DND-41 (cell line): Measurements from ENCODE around the gene PANK4.

Source experiments
- ATAC-seq: fragments of 200-7000 bp; cut with Tn5 transposase; 3 replicates; pipeline ENCODE4 v1.9.1; 2021; ENCODE audit warnings: low read depth; ENCODE audit not compliant: insufficient read depth
- DNase-seq: peaks from one replicate; pipeline ENCODE4 v3.0.0-alpha.2; 2020
- H2AFZ ChIP-seq: 2 replicates; pipeline ENCODE4 v1.6.0; 2012; ENCODE audit warnings: low read depth, low read length
- H3K27ac ChIP-seq: 2 replicates; pipeline ENCODE4 v1.5.1; 2012; ENCODE audit warnings: low read length, inconsistent platforms
- H3K27me3 ChIP-seq: fragments of 200-600 bp; sonication (generic); 2 replicates; pipeline ENCODE4 v1.6.0; 2012; ENCODE audit warnings: low read length, mild to moderate bottlenecking, inconsistent platforms; ENCODE audit not compliant: insufficient read depth, poor library complexity
- H3K36me3 ChIP-seq: 2 replicates; pipeline ENCODE4 v1.5.1; 2012; ENCODE audit warnings: low read length, inconsistent platforms; ENCODE audit not compliant: insufficient read depth
- H3K4me1 ChIP-seq: 2 replicates; pipeline ENCODE4 v1.5.1; 2012; ENCODE audit warnings: mild to moderate bottlenecking, low read length; ENCODE audit not compliant: insufficient read depth
- H3K4me2 ChIP-seq: 2 replicates; pipeline ENCODE4 v1.6.0; 2012; ENCODE audit warnings: mild to moderate bottlenecking, moderate library complexity, low read length, inconsistent platforms; ENCODE audit not compliant: insufficient read depth
- H3K4me3 ChIP-seq, 2 experiments: fragments of 200-600 bp in 1 of 2; shearing (Covaris generic) in 1 of 2; 2 replicates each; pipeline ENCODE4 v1.5.1; 2012 to 2016; ENCODE audit warnings: inconsistent platforms in 2 of 2, low read length in 2 of 2, mild to moderate bottlenecking in 2 of 2, low read depth in 1 of 2, moderate library complexity in 1 of 2
- H3K79me2 ChIP-seq: 2 replicates; pipeline ENCODE4 v1.6.0; 2012; ENCODE audit warnings: low read length, inconsistent platforms; ENCODE audit not compliant: insufficient read depth
- H3K9ac ChIP-seq: 2 replicates; pipeline ENCODE4 v1.6.0; 2012; ENCODE audit warnings: low read depth, mild to moderate bottlenecking, inconsistent platforms, low read length, moderate library complexity
- H3K9me3 ChIP-seq: 2 replicates; pipeline ENCODE4 v1.5.1; 2012; ENCODE audit warnings: low read length, moderate library complexity, mild to moderate bottlenecking, inconsistent platforms; ENCODE audit not compliant: insufficient read depth, severe bottlenecking
- H4K20me1 ChIP-seq: 2 replicates; pipeline ENCODE4 v1.6.0; 2012; ENCODE audit warnings: low read length; ENCODE audit not compliant: insufficient read depth
- EZH2 ChIP-seq: IDR thresholded peaks from 3 replicates; pipeline ENCODE4 v1.6.1; 2012; ENCODE audit warnings: borderline replicate concordance, low read depth, mild to moderate bottlenecking, moderate library complexity, low read length, inconsistent platforms; ENCODE audit not compliant: severe bottlenecking
- TF ChIP-seq, protein P1 (sequence below): IDR thresholded peaks from 2 replicates; pipeline ENCODE4 v1.5.1; 2012; ENCODE audit warnings: borderline replicate concordance, low read length, moderate library complexity, mild to moderate bottlenecking; ENCODE audit not compliant: poor library complexity, severe bottlenecking; ENCODE audit errors: extremely low read depth

PANK4 gene

DNA sequence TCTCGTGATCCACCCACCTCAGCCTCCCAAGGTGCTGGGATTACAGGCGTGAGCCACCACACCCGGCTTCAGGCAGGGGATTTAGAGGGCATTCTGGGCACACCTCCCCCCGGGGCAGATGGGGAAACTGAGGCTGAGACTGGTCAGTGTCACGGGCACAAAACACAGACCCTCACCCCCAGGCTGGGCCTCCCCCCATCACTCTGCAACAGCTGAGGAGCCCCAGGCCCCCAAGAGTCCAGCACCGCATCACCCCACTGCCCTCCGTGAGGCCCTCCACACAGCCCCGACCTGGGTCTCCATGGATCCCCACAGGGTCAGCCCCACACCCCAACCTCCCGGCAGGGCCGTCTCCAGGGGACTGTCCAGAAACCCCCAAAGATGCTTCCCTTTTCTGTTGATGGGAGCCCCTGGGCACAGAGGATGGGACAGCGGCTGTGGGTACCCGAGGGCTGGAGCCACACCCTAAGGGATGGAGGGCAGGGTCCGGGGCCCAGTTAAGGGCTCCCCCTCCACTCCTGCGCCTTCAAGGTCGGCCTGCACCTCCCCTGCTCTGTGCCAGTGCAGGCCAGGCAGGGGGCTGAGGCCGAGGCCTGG is 40.8 kb upstream of the PANK4 start:
- Histone ChIP-seq H3K4me1 (no peaks in the 10 kb centered on the region), H3K79me2 (no peaks in the 10 kb centered on the region), H4K20me1 (no peaks in the 10 kb centered on the region), H3K36me3 (no peaks in the 10 kb centered on the region), H2AFZ (no peak overlapping the region), H3K27me3 (no peaks in the 10 kb centered on the region), H3K27ac (no peak overlapping the region), H3K9ac (no peak overlapping the region), H3K9me3 (no peaks in the 10 kb centered on the region), H3K4me2 (no peak overlapping the region), H3K4me3 (no peak overlapping the region)
- no peak for ATAC-seq
- no peak for DNase-seq
- TF ChIP-seq, protein P1, sequence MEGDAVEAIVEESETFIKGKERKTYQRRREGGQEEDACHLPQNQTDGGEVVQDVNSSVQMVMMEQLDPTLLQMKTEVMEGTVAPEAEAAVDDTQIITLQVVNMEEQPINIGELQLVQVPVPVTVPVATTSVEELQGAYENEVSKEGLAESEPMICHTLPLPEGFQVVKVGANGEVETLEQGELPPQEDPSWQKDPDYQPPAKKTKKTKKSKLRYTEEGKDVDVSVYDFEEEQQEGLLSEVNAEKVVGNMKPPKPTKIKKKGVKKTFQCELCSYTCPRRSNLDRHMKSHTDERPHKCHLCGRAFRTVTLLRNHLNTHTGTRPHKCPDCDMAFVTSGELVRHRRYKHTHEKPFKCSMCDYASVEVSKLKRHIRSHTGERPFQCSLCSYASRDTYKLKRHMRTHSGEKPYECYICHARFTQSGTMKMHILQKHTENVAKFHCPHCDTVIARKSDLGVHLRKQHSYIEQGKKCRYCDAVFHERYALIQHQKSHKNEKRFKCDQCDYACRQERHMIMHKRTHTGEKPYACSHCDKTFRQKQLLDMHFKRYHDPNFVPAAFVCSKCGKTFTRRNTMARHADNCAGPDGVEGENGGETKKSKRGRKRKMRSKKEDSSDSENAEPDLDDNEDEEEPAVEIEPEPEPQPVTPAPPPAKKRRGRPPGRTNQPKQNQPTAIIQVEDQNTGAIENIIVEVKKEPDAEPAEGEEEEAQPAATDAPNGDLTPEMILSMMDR, result no peak
- TF ChIP-seq EZH2, result no peak

DNA sequence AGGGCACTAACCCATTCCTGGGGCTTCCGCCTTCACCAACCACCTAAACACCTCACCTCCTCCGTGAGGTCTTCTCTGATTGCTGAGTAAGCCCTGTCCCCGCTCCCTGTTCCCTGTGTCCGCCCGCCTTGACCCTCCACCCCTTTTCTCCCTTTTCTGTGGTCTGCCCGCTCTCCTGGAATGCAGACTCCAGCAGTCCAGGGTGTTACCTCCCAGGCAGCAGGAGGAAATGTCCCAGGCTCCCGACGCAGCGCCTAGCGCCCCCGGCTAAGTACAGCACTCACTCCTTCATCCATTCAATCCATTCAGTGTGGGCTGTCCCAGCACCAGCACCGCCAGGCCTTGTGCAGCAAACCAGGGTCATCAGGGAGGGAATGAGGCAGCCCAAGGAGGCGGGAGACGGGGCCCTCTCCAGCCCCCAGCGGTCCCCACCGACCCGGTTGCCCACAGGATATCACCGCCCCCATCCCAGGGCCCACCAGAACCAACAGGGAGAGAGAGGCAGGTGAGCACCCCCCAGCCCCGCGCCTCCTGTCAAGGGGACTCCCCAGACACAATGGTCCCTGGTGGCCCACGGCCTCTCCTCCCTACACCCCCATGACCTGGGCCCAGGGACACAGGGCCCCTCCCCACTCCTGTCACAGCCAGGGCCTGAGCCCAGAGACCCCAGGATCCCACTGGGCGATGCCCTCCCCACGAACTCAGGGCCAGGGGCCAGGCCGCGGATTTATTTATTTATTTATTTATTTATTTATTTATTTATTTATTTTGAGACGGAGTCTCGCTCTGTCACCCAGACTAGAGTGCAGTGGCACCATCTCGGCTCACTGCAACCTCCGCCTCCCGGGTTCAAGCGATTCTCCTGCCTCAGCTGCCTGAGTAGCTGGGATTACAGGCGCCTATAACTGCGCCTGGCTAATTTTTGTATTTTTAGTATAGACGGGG is 40.0 kb upstream of the PANK4 start:
- Histone ChIP-seq H3K79me2 (no peaks in the 10 kb centered on the region), H2AFZ (no peak overlapping the region)
- no peak for ATAC-seq

DNA sequence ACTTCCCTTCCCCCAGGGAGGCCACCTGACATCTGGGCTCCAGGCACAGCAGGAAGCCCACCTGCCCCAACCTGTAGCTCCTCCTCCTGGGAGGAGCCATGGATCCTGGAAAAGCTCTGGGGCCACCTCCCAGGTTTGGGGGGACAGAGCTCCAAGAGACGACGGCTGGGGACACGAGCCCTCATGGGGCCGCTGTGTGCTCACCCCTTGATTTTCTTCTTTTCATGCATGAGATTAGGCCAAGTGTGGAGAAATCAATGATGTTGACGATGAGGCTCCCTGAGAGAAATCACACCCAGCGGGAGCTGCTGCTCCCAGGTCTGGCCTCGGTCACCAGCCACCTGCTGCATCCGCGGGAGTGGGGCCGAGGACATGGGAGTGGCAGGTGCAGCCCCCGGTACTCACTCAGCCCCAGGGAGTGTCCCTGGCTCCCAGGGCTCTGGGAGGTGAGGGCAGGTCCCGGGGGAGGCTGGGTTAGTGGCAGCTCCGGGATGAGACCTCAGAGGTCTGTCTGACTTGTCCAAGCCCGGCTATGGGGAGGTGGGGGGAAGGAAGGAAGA is 38.5 kb upstream of the PANK4 start:
- ATAC-seq, result no peak

More for the DNA sequence above, 40.0 kb upstream of the PANK4 start:
- H3K4me3 ChIP-seq, result no peak overlapping the region
- no peak for DNase-seq
- no peak overlapping the region for H3K9ac ChIP-seq
- no peak overlapping the region for H3K27ac ChIP-seq
- no peak overlapping the region for H3K4me2 ChIP-seq
- H3K9me3 ChIP-seq, result no peaks in the 10 kb centered on the region
- H3K36me3 ChIP-seq, result no peaks in the 10 kb centered on the region
- no peaks in the 10 kb centered on the region for H4K20me1 ChIP-seq
- TF ChIP-seq, protein P1, result no peak
- TF ChIP-seq EZH2, result no peak
- H3K4me1 ChIP-seq, result no peaks in the 10 kb centered on the region
- H3K27me3 ChIP-seq, result no peaks in the 10 kb centered on the region

More for the DNA sequence above, 38.5 kb upstream of the PANK4 start:
- Histone ChIP-seq H3K4me1 (no peaks in the 10 kb centered on the region), H3K36me3 (no peaks in the 10 kb centered on the region), H3K9me3 (no peaks in the 10 kb centered on the region), H2AFZ (no peak overlapping the region), H3K4me3 (no peak overlapping the region), H4K20me1 (no peaks in the 10 kb centered on the region), H3K27me3 (no peaks in the 10 kb centered on the region), H3K79me2 (no peaks in the 10 kb centered on the region), H3K4me2 (no peak overlapping the region), H3K27ac (no peak overlapping the region), H3K9ac (no peak overlapping the region)
- TF ChIP-seq, protein P1, result no peak
- DNase-seq, result no peak
